NCI-H187 (cell line): ENCODE data around the gene PRXL2A.
"Not testable (repeated sequence)": the region's sequence is repeated elsewhere in the genome, so short reads cannot be mapped to it uniquely, and the experiment has no call there.

Experiments used
- DNase-seq, 2 experiments: peaks; one replicate each; lab custom pipeline; 2025; lab: John Stamatoyannopoulos, UW

PRXL2A gene, protein sequence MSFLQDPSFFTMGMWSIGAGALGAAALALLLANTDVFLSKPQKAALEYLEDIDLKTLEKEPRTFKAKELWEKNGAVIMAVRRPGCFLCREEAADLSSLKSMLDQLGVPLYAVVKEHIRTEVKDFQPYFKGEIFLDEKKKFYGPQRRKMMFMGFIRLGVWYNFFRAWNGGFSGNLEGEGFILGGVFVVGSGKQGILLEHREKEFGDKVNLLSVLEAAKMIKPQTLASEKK

DNA sequence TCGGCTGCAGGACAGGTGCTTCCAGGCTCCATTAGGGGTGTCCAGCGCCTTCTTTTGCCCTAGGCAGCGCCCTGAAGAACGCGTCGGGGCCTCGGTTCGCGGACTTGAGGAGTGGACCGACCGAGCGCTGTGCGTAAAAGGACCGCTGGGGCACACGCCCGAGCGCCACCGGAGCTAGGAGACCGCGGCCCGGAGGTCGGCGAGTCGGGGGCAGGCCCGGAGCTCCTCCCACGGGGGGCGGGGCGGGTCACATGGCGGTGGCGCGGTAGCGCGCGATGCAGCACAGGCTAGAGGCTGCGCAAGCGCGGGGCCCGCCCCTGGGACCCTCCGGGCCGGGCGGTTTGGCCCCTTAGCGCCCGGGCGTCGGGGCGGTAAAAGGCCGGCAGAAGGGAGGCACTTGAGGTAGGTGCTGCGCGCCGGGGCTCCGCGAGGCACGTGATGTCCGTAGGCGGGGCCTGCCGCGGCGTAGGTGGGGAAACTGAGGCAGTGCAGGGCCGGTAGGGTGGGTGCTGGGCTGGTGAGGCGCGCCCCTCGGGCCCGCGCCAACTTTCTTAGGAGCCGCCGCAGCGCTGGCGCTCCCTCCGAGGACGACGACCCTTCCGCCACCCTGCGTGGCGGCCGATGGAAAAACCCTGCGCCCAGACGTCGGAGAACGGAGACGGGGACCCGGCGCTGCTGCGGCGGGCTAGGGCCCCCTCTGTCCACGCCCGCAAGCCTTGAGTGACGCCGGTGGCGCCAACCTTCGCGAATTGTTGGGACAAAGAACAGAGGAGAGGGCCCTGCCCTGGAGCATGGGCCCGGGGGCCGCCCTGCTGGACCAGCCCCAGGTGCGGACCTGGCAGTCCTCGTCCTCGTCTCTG, at the start of gene PRXL2A:
Gene PRXL2A, plus strand, starts transcription at position 310 of the 860 bp plus-strand sequence. CDS start 11,917 bp downstream, outside the sequence.
- DNase-seq: peak; percentile 10 to 61

DNA sequence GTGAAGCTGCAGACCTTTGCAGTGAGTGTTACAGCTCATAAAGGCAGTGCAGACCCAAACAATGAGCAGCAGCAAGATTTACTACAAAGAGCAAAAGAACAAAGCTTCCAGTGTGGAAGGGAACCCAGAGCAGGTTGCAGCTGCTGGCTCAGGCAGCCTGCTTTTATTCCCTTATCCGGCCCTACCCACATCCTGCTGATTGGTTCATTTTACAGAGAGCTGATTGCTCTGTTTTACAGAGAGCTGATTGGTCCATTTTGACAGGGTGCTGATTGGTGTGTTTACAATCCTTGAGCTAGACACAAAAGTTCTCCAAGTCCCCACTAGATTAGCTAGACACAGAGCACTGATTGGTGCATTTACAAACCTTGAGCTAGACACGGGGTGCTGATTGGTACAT, 49.4 kb upstream of the PRXL2A start:
- not testable (repeated sequence) for DNase-seq

GRCh38 chr10:80359644-80360043, 48.7 kb upstream of the PRXL2A start:
- no peak for DNase-seq

GRCh38 chr10:80365510-80365909, 42.8 kb upstream of the PRXL2A start:
- DNase-seq: no peak

DNA sequence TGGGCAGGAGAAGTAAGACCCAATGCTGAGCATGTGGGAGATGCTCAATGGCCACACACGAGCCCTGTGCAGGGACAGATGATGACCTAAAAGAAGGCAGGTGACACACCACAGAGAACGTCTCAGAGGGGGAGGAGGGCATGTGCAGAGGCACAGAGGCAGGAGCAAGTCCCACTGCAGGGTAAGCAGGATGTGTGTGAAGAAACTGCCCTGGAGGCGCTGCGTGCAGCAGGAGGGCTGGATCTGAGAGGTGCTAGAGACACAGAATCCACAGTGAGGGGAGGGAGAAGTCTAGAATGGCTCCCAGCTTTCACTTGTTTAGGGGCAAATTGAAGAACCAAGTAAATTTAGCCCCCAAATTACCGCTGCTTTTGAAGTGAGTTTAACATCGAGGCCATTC, 36.9 kb upstream of the PRXL2A start:
- DNase-seq: no peak

- DNase-seq: no peak
These were observed 35.7 kb upstream of the PRXL2A start for GRCh38 chr10:80372675-80373074.

- DNase-seq: no peak
These were observed 34.8 kb upstream of the PRXL2A start for GRCh38 chr10:80373502-80373901.

DNA sequence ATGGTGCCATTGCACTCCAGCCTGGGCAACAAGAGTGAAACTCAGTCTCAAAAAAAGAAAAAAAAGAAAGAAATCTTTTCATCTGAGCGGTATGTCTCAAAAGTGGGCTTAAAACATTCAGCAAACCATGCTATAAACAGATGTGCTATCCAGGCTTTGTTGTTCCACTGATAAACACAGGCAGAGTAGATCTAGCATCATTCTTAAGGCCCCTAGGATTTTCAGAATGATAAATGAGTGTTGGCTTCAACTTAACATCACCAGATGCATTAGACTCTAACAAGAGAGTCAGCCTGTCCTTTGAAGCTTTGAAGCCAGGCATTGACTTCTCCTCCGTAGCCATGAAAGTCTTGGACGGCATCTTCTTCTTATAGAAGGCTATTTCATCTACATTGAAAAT, 28.6 kb upstream of the PRXL2A start:
- DNase-seq: no peak

DNA sequence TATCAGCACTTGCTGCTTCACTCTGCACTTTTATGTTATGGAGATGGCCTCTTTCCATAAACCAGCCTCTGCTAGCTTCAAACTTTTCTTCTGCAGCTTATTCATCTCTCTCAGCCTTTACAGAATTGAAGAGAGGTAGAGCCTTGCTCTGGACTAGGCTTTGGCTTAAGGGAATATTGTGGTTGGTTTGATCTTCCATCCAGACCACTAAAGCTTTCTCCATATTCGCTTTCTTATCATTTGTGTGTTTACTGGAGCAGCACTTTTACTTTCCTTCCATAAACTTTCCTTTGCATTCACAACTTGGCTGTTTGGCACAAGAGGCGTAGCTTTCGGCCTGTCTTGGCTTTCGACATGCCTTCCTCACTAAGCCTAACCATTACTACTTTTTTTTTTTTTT, 28.2 kb upstream of the PRXL2A start:
- no peak for DNase-seq

GRCh38 chr10:80382989-80383388, 25.4 kb upstream of the PRXL2A start:
- DNase-seq: no peak

DNA sequence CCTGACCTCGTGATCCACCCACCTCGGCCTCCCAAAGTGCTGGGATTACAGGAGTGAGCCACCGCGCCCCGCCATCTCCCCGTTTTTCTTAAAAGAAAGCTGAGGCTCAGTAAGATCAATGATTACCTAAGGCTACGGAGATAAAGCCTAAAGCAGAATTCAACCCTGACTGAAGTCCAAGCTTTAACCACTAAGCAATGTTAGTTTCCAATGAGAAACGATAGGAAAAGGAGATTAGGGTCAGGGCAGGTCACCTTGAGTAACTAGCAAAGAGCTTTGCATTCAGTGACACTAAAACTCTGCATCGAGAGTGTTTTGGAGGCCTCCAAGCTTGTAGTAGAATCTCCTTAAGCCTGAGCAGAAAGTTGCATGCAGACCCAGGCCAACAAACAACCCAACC, 17.6 kb upstream of the PRXL2A start:
- DNase-seq: no peak

DNA sequence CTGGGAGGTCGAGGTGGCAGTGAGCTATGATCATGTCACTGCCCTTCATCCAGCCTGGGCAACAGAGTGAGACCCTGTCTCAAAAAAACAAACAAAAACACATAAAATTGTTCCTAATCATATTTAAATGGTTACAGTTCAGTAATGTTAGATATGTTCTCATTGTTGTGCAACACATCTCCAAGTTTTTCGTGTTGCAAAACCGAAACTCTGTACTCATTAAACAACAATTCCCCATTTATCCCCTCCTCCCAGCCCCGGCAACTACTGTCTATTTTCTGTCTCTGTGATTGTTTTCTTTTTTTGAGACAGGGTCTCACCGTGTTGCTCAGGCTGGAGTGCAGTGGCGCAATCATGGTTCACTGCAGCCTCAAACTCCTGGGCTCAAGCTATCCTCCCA, 16.1 kb upstream of the PRXL2A start:
- DNase-seq: no peak

- DNase-seq: no peak
These were observed 13.9 kb upstream of the PRXL2A start for GRCh38 chr10:80394358-80394916.

DNA sequence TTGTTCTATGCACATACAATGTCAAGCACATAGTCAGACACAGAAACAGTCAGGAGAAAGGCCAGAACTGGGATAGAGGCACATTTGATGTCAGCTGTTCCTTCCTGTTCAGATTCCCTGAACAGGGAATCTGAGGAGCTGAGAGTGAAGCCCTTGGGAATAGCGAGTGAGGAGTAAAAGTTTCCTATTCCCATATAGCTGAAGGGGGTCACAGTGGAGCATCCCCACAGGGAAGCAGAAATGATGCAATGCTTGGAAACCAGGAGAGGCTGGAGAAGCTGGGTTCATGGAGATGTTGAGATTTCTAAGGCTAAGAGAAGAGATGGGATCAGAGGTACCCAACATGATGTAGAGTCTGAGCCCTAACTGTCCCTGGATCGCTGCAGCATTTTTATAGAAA, 11.3 kb upstream of the PRXL2A start:
- DNase-seq: no peak

GRCh38 chr10:80400136-80400804, 8.1 kb upstream of the PRXL2A start:
- DNase-seq: no peak

DNA sequence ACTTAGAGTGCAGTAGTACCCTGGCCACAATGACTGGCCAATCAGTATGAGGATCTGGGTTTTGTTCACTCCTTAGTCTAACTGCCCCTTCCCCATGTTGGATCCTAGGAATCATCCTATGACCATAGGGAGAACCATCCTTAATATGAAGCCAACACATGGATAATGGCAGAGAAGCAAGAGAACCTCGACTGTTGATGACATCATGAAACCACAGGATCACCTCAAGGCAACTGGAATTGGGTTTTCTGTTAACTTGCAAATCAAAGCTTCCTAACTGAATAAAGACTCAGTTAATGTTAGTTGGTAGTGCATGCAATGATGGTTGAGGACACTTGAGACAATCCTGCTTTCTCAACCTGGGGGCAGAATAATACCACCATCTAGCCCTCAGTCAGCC, 3.3 kb upstream of the PRXL2A start:
- no peak for DNase-seq

DNA sequence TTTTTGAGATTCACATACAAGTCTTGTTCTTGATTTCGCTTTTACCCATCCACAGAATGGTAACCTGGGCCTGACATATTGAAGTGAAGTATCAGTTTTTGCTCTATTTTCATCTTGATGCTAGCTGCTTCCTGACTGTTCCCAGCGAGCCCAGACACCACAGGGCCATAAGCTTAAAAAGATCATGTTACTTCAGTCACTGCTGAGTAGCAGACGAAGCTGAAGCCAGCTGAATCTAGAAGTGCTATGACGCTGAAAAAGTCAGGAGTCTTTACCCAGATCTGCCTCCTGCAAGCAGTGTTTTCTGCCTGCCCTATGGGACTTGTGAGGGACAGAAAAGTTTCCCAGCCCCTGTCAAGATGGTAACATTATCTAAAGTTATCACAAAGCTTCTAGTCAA, 2.7 kb upstream of the PRXL2A start:
- DNase-seq: no peak

DNA sequence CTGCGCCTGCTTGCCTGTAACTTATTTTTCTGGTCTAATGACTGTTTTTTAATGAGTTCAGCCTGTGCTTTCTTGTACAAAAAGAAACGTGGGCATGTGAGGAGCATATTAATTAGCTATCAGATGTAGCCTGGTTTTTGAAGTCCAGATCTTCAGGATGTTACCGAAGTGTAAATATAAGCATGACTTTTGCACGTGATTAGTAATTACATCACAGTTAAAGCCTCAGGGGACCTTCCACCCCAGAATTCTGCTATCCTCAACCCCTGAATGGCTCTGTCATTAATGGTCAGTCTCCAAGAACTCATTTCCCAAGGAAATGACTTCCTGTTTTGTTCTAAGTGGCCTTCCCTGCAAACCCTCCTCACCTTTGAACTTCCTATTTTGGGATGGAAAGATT, 2.1 kb upstream of the PRXL2A start:
- no peak for DNase-seq

- no peak for DNase-seq
These were observed 524 bp upstream of the PRXL2A start for GRCh38 chr10:80407812-80408241.

DNA sequence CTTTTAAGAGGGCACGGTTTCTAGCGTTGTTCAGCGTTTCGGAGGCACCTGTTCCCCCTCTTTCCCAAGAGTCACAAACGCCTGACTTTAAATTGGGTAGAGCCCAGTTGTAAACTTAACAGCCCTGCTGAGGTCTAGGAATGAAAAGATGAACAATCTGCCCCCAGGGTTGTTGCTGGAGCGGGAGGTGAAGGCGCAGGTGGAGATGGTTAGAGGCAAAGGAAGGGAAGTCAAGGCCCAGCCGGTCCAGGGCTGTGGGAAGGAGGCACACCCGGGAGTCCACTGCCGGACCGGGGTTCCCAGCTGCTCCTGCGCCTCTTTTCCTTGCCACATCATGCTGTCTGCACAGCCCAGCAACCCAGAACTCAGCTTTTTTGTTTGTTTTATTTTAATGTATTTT, 770 bp downstream of the PRXL2A start:
- DNase-seq: no peak

GRCh38 chr10:80410122-80410521, 1.8 kb downstream of the PRXL2A start:
- no peak for DNase-seq

GRCh38 chr10:80410578-80411145, 2.3 kb downstream of the PRXL2A start:
- no peak for DNase-seq
